CD4-positive, alpha-beta T cell treated with Interleukin-21 for 1 hour (primary cell): ENCODE measurements around the gene MYCBPAP.

Experiments used
- DNase-seq: peaks from one replicate; pipeline ENCODE4 v3.0.0-alpha.2; 2020

Gene MYCBPAP

DNA sequence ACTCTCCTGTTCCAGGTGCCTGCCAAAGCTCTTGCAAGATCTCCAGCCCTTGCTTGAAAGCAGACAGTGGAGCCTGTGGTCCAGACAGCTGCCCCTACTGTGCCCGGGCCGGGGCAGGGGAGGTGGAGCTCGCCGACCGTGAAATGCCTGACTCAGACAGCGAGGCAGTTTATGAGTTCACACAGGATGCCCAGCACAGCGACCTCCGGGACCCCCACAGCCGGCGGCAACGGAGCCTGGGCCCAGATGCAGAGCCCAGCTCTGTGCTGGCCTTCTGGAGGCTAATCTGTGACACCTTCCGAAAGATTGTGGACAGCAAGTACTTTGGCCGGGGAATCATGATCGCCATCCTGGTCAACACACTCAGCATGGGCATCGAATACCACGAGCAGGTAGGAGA, 69.9 kb downstream of the MYCBPAP start:
- DNase-seq: no peak

DNA sequence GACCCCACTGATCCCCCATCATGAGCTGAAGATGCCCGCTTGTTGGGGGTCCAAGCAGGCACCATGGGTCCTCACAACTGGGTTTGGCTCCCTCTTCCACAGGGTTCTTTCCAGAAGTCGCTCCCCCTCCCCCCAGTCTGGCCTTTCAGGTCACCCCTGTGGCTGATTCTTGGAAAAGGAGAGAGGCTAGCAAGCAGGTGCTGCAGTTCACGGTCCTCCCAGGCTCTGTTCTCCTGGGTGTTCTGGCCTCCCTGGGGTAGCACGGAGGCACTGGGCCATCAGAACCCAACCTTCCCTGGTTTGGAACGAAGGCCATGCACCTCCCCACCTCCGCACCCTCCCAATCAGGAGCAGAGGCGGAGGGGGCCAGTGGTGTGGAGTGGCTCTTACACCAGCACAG, 71.2 kb downstream of the MYCBPAP start:
- no peak for DNase-seq

DNA sequence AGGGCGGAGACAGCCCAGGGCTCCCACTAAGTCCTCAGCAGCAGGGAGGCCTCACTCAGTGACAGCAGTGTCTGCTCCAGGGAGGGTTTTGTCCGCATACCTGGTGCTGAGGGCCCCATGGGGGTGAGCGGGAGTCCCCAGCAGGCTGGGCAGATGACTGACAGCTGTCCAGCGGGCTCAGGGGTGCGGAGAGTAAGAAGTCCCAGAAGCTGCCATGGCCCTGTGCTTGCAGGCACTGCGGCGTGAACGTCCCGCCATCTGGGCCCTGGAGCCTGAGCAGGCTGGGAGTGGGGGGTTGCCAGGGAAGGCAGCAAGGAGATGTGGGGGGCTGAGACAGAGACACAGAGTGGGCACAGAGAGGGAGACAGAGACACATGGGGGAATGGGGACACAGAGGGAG, 72.4 kb downstream of the MYCBPAP start:
- DNase-seq: no peak
